Mucosa of rectum (tissue), 2 donors: ENCODE measurements around the gene OR2A2.

Source experiments
- H3K27ac ChIP-seq, 2 donors: one replicate each; pipeline ENCODE4 v1.7.0; 2013; ENCODE audit warnings: inconsistent platforms in 2 of 2, low read depth in 2 of 2, low read length in 2 of 2
- H3K27me3 ChIP-seq, 2 donors: one replicate each; pipeline ENCODE4 v1.7.0; 2013; ENCODE audit warnings: low read length in 2 of 2; ENCODE audit not compliant: control insufficient read depth in 2 of 2, insufficient read depth in 2 of 2
- H3K36me3 ChIP-seq, 2 donors: one replicate each; pipeline ENCODE4 v1.7.0; 2013; ENCODE audit warnings: low read length in 2 of 2; ENCODE audit not compliant: control insufficient read depth in 2 of 2, insufficient read depth in 2 of 2
- H3K4me1 ChIP-seq, 2 donors: one replicate each; pipeline ENCODE4 v1.7.0; 2013; ENCODE audit warnings: low read length in 2 of 2, mild to moderate bottlenecking in 1 of 2; ENCODE audit not compliant: control insufficient read depth in 2 of 2, insufficient read depth in 2 of 2
- H3K4me3 ChIP-seq, 2 donors: one replicate each; pipeline ENCODE4 v1.7.0; 2013; ENCODE audit warnings: low read length in 2 of 2
- H3K9ac ChIP-seq, 2 donors: one replicate each; pipeline ENCODE4 v1.7.0; 2013; ENCODE audit warnings: low read length in 2 of 2, low read depth in 1 of 2, mild to moderate bottlenecking in 1 of 2
- H3K9me3 ChIP-seq, 2 donors: one replicate each; pipeline ENCODE4 v1.7.0; 2013; ENCODE audit warnings: low read length in 2 of 2; ENCODE audit not compliant: control insufficient read depth in 2 of 2
- donor health status: healthy.
- donor health status: Normal muscosa, but diverticular disease.

OR2A2 gene

GRCh38 chr7:144109283-144109682 is at the start of gene OR2A2:
OR2A2 (plus strand) TSS chr7:144109583; CDS start chr7:144109583, 0 bp downstream.
- Histone ChIP-seq H3K4me3 (no peak within 1 kb of the TSS), H3K9ac (no peak within 1 kb of the TSS), H3K4me1 (no peaks in the 10 kb centered on the region), H3K36me3 (no peaks in the 10 kb centered on the region), H3K27ac (no peak within 1 kb of the TSS), H3K9me3 (no peaks in the 10 kb centered on the region), H3K27me3 (no peaks in the 10 kb centered on the region)

- H3K9me3 ChIP-seq = no peaks in the 10 kb centered on the region
Measured at GRCh38 chr7:144063710-144064109, 45.7 kb upstream of the OR2A2 start.

DNA sequence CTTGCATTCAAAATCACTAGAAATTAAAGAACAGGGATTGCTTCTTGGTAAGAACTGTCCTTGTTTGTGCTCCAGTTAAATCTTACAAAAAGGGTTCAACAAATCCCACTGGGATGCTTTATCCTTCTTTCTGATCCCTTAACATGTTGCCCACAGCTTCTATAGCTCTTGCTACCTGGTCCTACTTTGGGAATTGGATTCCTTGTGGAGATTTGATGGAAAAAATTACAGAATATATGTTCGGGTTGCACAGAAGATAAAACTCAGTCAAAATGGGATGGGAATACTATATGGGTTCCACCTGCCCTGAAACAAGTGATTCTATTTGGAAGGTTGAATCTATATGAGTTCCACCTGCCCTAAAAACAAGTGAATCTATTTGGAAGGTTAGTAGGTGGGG is 39.9 kb upstream of the OR2A2 start, which contains the start of gene OR2A25:
OR2A25 (plus strand) TSS at position 301 of the 400 bp plus-strand sequence. CDS start 4,409 bp downstream, outside the sequence.
- Histone ChIP-seq H3K27ac (no peak within 1 kb of the TSS), H3K4me1 (no peaks in the 10 kb centered on the region), H3K27me3 (no peaks in the 10 kb centered on the region), H3K4me3 (no peak within 1 kb of the TSS), H3K9me3 (no peaks in the 10 kb centered on the region), H3K36me3 (no peaks in the 10 kb centered on the region), H3K9ac (no peak within 1 kb of the TSS)

More at GRCh38 chr7:144063710-144064109, 45.7 kb upstream of the OR2A2 start:
- no peaks in the 10 kb centered on the region for H3K27me3 ChIP-seq
- no peak overlapping the region for H3K4me3 ChIP-seq
- H3K36me3 ChIP-seq = no peaks in the 10 kb centered on the region
- no peaks in the 10 kb centered on the region for H3K4me1 ChIP-seq
- H3K27ac ChIP-seq = no peak overlapping the region
- H3K9ac ChIP-seq = no peak overlapping the region

DNA sequence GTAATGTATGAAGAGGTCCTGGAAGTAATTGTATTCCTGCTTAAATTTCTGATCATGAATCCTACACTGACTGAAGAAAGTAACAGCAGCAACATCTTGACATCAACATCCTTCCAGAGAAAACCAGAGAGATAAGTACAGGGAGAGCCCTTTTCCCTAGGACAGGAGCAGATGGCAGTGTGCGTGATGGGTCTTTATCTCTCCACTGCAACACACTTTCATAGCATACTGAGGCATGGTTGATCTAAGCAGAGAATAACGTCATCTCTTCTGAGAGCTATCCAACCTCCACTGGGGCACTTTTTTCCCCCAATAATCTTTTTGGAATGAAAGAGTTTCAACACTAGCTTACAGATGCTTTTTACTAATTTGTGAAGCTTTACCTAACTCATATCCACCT is 39.4 kb upstream of the OR2A2 start:
- no peak overlapping the region for H3K27ac ChIP-seq
- no peak overlapping the region for H3K4me3 ChIP-seq
- H3K36me3 ChIP-seq = no peaks in the 10 kb centered on the region
- no peaks in the 10 kb centered on the region for H3K27me3 ChIP-seq
- H3K9me3 ChIP-seq = no peaks in the 10 kb centered on the region
- no peaks in the 10 kb centered on the region for H3K4me1 ChIP-seq
- no peak overlapping the region for H3K9ac ChIP-seq

DNA sequence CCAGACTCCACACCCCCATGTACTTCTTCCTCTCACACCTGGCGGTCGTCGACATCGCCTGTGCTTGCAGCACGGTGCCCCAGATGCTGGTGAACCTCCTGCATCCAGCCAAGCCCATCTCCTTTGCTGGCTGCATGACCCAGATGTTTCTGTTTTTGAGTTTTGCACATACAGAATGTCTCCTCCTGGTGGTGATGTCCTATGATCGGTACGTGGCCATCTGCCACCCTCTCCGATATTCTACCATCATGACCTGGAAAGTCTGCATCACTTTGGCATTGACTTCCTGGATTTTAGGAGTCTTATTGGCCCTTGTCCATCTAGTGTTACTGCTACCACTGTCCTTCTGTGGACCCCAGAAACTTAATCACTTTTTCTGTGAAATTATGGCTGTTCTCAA is 35.0 kb upstream of the OR2A2 start:
- Histone ChIP-seq H3K4me1 (no peaks in the 10 kb centered on the region), H3K27me3 (no peaks in the 10 kb centered on the region), H3K27ac (no peak overlapping the region), H3K4me3 (no peak overlapping the region), H3K9ac (no peak overlapping the region), H3K9me3 (no peaks in the 10 kb centered on the region), H3K36me3 (no peaks in the 10 kb centered on the region)

- Histone ChIP-seq H3K4me1 (no peaks in the 10 kb centered on the region), H3K27me3 (no peaks in the 10 kb centered on the region), H3K4me3 (no peak within 1 kb of the TSS), H3K9me3 (no peaks in the 10 kb centered on the region), H3K9ac (no peak within 1 kb of the TSS), H3K36me3 (no peaks in the 10 kb centered on the region), H3K27ac (no peak within 1 kb of the TSS)
Measured at GRCh38 chr7:144085978-144086377, 23.4 kb upstream of the OR2A2 start, which contains the start of gene OR2A12. OR2A12 (plus strand) TSS chr7:144086278; CDS start chr7:144095108, 8,830 bp downstream.

- Histone ChIP-seq H3K4me3 (no peak overlapping the region), H3K27ac (no peak overlapping the region), H3K4me1 (no peaks in the 10 kb centered on the region), H3K36me3 (no peaks in the 10 kb centered on the region), H3K9ac (no peak overlapping the region), H3K27me3 (no peaks in the 10 kb centered on the region), H3K9me3 (no peaks in the 10 kb centered on the region)
Measured at GRCh38 chr7:144086730-144087129, 22.7 kb upstream of the OR2A2 start.

DNA sequence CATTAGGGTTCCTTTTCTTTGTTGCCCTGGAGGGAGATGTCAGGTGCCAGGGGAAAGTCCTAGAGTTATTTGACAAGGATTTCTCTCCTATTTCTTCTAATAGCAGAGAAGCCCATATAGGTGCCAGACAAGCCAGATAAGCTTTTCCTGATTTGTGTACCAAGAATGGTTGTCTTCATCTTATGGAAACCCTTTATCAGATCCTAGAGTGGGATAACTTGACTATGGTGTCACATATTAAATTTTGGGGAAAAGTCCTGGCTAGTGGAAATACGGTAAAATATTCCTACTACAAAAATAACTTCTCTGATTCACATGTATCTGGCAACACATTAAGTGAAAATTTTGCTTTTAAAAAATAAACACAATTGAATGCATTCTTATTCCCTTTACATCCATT is 22.2 kb upstream of the OR2A2 start:
- Histone ChIP-seq H3K27ac (no peak overlapping the region), H3K4me1 (no peaks in the 10 kb centered on the region), H3K27me3 (no peaks in the 10 kb centered on the region), H3K4me3 (no peak overlapping the region), H3K9me3 (no peaks in the 10 kb centered on the region), H3K9ac (no peak overlapping the region), H3K36me3 (no peaks in the 10 kb centered on the region)

DNA sequence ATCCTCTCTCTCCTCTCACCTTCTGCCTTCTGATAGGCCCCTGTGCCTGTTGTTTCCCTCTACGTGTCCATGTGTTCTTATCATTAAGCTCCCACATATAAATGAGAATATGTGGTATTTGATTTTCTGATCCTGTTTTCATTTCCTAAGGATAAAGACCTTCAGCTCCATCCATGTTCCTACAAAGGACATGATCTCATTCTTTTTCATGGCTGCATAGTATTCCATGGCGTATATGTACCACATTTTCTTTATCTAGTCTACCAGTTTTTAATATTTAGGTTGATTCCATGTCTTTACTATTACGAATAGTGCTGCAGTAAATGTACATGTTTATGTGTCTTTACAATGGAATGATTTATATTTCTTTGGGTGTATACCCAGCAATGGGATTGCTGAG is 18.7 kb upstream of the OR2A2 start:
- Histone ChIP-seq H3K36me3 (no peaks in the 10 kb centered on the region), H3K9me3 (no peaks in the 10 kb centered on the region), H3K4me3 (no peak overlapping the region), H3K9ac (no peak overlapping the region), H3K4me1 (no peaks in the 10 kb centered on the region), H3K27me3 (no peaks in the 10 kb centered on the region), H3K27ac (no peak overlapping the region)

DNA sequence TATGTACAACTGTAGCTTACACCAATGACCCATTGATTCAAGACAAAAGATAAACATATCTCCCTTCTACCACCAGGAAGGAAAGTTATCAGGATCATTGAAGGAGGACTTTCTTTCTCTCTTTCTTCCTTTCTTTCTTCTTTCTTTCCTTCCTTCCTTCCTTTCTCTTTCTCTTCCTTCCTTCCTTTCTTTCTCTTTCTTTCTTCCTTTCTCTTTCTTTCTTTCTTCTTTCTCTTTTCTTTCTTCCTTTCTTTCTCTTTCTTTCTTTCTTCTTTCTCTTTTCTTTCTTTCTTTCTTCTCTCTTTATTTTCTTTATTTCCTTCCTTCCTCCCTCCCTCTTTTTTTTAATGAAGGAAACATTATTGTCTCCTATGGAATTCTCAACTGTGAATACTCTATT is 10.6 kb upstream of the OR2A2 start:
- Histone ChIP-seq H3K36me3 (no peaks in the 10 kb centered on the region), H3K9me3 (no peaks in the 10 kb centered on the region), H3K9ac (no peak overlapping the region), H3K4me3 (no peak overlapping the region), H3K4me1 (no peaks in the 10 kb centered on the region), H3K27ac (no peak overlapping the region), H3K27me3 (no peaks in the 10 kb centered on the region)

DNA sequence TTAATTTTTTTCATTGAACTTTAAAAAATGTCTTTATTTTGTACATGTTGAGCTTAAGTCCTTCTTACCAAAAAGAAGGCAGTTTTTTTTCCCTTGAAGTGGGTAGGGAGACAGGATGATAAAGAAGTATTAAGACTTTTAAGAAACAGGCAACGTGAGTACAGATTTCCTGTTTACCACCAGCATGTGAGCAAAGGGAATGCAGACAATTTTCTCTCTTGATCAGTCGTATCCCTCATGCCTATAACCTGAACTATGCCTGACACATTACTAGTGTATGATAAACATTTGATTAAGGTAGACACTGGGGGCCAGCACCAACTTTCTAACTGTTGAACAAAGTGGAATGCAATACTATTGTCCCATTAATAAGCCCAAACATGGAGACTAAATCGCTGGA is 8.8 kb upstream of the OR2A2 start:
- Histone ChIP-seq H3K4me1 (no peaks in the 10 kb centered on the region), H3K27ac (no peak overlapping the region), H3K4me3 (no peak overlapping the region), H3K36me3 (no peaks in the 10 kb centered on the region), H3K9me3 (no peaks in the 10 kb centered on the region), H3K9ac (no peak overlapping the region), H3K27me3 (no peaks in the 10 kb centered on the region)
